Right atrium auricular region (tissue), 2 donors: ENCODE data around the gene TSPAN18. TPM values are rescaled to one million over a fixed set of nuclear protein-coding genes. Genes with fewer than 3 reads are reported as not detected.

Experiments used
- DNase-seq: peaks from one replicate; pipeline ENCODE4 v3.0.0-alpha.2; 2019; ENCODE audit warnings: low spot score
- H3K27ac ChIP-seq, 2 donors: fragments of 200-600 bp; sonication (generic); 1 replicate in 1 of 2; 2 replicates in 1 of 2; pipeline ENCODE4 v1.5.1; 2016 to 2019
- H3K27me3 ChIP-seq, 2 donors: fragments of 200-600 bp; sonication (generic); one replicate each; pipeline versions ENCODE4 v1.5.1 to v1.6.0; 2017 to 2019
- H3K36me3 ChIP-seq: fragments of 200-600 bp; sonication (generic); one replicate; pipeline ENCODE4 v1.5.1; 2016
- H3K4me1 ChIP-seq, 2 donors: fragments of 200-600 bp; sonication (generic); one replicate each; pipeline versions ENCODE4 v1.5.1 to v1.6.0; 2017 to 2019
- H3K4me3 ChIP-seq, 2 donors: fragments of 200-600 bp; sonication (generic); 1 replicate in 1 of 2; 2 replicates in 1 of 2; pipeline ENCODE4 v1.5.1; 2017 to 2019; ENCODE audit warnings: mild to moderate bottlenecking in 1 of 2, moderate library complexity in 1 of 2
- H3K9me3 ChIP-seq, 2 donors: fragments of 200-600 bp; sonication (generic); one replicate each; pipeline ENCODE4 v1.5.1; 2019
- total RNA-seq, 2 donors: library from RNA; depleted of rRNA; stranded (reverse); fragments of >200 nt; gene quantifications; one replicate each; pipeline ENCODE4 v1.1.0, GENCODE V29; 2016
- TF ChIP-seq, protein P1 (sequence below), 2 donors: fragments of 200-600 bp; sonication (generic); IDR thresholded peaks; one replicate each; pipeline ENCODE4 v1.5.1; 2019; ENCODE audit warnings: antibody characterized with exemption in 2 of 2

TSPAN18 gene
- total RNA-seq, 2 donors from 2014 or later = 76.3 to 79.3 TPM

DNA sequence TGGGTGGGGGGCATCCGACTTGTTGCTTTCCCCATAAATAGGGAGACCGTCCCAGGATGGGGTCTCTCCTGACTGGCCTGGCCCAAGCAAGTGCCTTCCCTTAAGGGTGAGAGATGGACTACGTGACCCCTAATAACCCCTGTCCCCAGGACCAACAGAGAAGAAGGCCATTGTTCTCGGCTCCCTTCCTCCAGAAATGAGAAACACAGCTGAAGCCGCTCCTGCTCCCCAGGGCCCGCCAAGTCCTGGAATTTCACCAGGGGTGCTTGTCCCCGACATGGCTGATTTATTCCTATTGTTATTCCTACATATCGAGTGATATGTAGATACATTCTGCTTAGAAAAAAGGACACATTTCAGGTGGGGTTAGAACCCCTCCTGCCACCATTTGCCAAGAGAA, 123.2 kb downstream of the TSPAN18 start:
- peak overlapping the region; percentile 6 to 15 for H3K27ac ChIP-seq
- no peaks in the 10 kb centered on the region for H3K9me3 ChIP-seq
- H3K4me3 ChIP-seq = no peak overlapping the region
- peaks cover 0 to 38% of the 10 kb centered on the region in 2 donors for H3K4me1 ChIP-seq
- no peaks in the 10 kb centered on the region for H3K27me3 ChIP-seq
- TF ChIP-seq, protein P1, sequence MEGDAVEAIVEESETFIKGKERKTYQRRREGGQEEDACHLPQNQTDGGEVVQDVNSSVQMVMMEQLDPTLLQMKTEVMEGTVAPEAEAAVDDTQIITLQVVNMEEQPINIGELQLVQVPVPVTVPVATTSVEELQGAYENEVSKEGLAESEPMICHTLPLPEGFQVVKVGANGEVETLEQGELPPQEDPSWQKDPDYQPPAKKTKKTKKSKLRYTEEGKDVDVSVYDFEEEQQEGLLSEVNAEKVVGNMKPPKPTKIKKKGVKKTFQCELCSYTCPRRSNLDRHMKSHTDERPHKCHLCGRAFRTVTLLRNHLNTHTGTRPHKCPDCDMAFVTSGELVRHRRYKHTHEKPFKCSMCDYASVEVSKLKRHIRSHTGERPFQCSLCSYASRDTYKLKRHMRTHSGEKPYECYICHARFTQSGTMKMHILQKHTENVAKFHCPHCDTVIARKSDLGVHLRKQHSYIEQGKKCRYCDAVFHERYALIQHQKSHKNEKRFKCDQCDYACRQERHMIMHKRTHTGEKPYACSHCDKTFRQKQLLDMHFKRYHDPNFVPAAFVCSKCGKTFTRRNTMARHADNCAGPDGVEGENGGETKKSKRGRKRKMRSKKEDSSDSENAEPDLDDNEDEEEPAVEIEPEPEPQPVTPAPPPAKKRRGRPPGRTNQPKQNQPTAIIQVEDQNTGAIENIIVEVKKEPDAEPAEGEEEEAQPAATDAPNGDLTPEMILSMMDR (IDR thresholded peaks at IDR 0.05) = no peak
- H3K36me3 ChIP-seq = no peaks in the 10 kb centered on the region
- DNase-seq = no peak

DNA sequence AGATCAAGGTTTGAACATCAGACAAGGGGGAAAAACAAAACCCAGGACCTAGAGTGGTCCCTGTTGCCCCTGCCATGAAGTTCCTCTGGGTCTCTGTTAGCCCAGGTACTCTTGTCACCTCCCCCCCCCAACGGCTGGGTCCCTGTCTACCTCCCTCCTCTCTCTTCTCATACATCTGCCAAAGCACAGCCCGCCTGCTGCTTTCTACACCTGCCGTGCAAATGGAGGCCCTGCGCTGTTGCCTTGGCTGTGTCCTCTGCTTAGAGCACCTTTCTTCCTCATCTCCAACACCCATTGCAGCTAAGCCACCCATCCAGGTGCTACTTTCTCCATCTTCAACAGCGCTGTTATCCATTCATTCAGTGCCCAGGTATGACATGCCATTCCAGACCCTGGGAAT, 124.7 kb downstream of the TSPAN18 start:
- no peak for DNase-seq
- TF ChIP-seq, protein P1 (IDR thresholded peaks at IDR 0.05) = no peak
- Histone ChIP-seq H3K27me3 (no peaks in the 10 kb centered on the region), H3K4me1 (peaks cover 0 to 38% of the 10 kb centered on the region in 2 donors), H3K27ac (peak overlapping the region in 1 of 2 donors; percentile 33), H3K4me3 (no peak overlapping the region), H3K36me3 (no peaks in the 10 kb centered on the region), H3K9me3 (no peaks in the 10 kb centered on the region)

DNA sequence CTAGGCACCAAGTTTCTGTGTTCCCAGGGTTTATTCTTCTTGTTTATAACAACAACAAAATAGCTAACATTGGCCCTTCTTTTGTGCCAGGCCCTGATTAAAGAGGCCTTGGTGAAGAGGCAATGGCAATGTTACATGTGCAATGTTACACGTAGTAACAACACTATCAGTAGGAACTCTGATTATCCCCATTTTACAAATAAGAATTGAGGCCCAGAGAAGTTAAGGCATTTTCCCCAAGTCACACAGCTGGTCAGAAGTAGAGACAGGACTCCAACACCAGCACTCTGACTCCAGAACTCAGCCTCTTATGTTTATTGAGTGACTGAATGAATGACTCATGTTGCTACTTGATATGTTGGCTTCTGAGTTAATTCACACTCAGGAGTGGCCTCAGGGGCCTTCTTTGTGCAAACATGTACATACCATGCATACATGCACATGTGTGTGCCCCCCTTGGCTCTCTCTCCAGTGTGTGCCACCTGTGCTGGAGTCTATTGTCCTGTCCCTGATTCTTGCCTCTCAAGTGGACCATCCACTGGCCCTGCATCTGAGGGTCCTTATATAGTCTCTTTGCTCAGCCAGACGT, 125.5 kb downstream of the TSPAN18 start:
- no peaks in the 10 kb centered on the region for H3K36me3 ChIP-seq
- no peaks in the 10 kb centered on the region for H3K27me3 ChIP-seq
- no peak overlapping the region for H3K27ac ChIP-seq
- no peak overlapping the region for H3K4me3 ChIP-seq
- peaks cover 0 to 44% of the 10 kb centered on the region in 2 donors for H3K4me1 ChIP-seq
- TF ChIP-seq, protein P1 (IDR thresholded peaks at IDR 0.05) = no peak
- no peaks in the 10 kb centered on the region for H3K9me3 ChIP-seq
- DNase-seq = no peak

DNA sequence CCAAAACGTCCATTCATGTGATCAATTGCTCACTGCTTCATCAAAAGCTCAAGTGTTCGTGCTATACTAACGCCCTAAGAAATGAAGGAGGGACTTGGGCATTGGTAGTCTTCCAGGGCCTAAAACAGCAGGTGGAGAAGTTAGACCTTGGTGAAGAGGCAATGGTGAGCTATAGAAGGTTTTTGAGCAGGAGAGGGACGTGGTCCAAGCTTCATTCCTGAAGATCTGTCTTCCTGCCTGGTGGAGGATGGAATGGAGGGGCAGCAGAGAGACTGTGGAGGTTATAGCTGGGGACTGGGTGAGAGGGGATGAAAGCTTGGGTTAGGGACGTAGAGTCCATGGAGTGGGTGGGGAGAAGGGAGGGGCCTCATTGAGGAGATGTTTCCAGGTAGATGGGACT, 126.2 kb downstream of the TSPAN18 start:
- H3K36me3 ChIP-seq = no peaks in the 10 kb centered on the region
- DNase-seq = no peak
- H3K4me1 ChIP-seq = peaks cover 0 to 46% of the 10 kb centered on the region in 2 donors
- TF ChIP-seq, protein P1 (IDR thresholded peaks at IDR 0.05) = no peak
- no peaks in the 10 kb centered on the region for H3K9me3 ChIP-seq
- no peak overlapping the region for H3K4me3 ChIP-seq
- H3K27me3 ChIP-seq = no peaks in the 10 kb centered on the region
- peak overlapping the region; percentile 88 to 98 for H3K27ac ChIP-seq

DNA sequence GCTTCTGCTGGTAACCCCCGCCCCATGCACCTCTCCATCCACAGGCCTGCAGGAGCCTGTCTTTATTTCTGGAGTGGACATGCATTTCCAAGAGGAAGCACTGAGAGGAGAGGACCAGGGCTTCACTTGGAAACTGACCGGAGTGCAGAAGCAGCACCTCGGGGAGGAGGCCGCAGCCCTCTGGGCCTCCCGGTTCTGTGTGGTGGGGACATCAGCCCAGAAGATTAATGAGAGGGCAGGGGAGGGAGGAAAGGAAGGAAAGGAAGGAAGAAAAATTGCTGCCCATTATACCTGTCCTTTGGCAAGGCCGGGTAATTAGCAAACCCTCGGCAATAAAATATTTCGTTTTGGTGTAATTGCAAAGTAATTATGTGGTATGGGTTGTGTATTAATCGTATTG, 126.9 kb downstream of the TSPAN18 start:
- H3K4me1 ChIP-seq = peaks cover 0 to 53% of the 10 kb centered on the region in 2 donors
- H3K9me3 ChIP-seq = no peaks in the 10 kb centered on the region
- TF ChIP-seq, protein P1 (IDR thresholded peaks at IDR 0.05) = no peak
- peak overlapping the region; percentile 88 to 98 for H3K27ac ChIP-seq
- H3K27me3 ChIP-seq = no peaks in the 10 kb centered on the region
- no peak overlapping the region for H3K4me3 ChIP-seq
- H3K36me3 ChIP-seq = no peaks in the 10 kb centered on the region
- no peak for DNase-seq

DNA sequence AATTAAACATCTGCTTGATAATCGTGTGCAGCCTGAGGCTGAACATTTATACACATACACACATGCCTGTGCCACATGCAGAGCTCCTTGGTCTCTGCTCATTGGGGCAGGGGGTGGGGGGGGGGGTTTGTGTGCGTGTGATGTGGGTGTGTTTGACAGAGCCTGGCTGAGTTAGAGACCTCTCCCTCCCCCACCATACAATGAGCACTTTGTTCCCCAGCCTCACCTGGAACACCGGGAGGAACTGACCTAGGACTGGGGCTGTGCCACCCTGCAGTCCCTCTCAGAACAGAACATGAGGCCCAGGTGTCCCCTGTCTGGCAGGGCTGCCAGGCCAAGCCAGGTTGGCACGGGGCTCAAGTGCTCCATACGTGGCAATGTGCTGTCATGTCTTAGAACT, 127.3 kb downstream of the TSPAN18 start:
- no peak overlapping the region for H3K4me3 ChIP-seq
- peaks cover 0 to 56% of the 10 kb centered on the region in 2 donors for H3K4me1 ChIP-seq
- H3K9me3 ChIP-seq = no peaks in the 10 kb centered on the region
- TF ChIP-seq, protein P1 (IDR thresholded peaks at IDR 0.05) = no peak
- no peak for DNase-seq
- H3K27ac ChIP-seq = peak overlapping the region; percentile 88 to 98
- no peaks in the 10 kb centered on the region for H3K36me3 ChIP-seq
- H3K27me3 ChIP-seq = no peaks in the 10 kb centered on the region
